NCI-H1092 (cell line): Measurements from ENCODE around the gene MIER2.
"Not testable (repeated sequence)": the region's sequence is repeated elsewhere in the genome, so short reads cannot be mapped to it uniquely, and the experiment has no call there.

Source experiments
- DNase-seq: peaks from one replicate; lab custom pipeline; 2025; lab: John Stamatoyannopoulos, UW

MIER2 gene

GRCh38 chr19:283395-283794, 61.2 kb downstream of the MIER2 start:
- no peak for DNase-seq

GRCh38 chr19:282501-282900, 62.1 kb downstream of the MIER2 start:
- no peak for DNase-seq

- DNase-seq: no peak
Observed at GRCh38 chr19:281992-282391, 62.6 kb downstream of the MIER2 start.

GRCh38 chr19:281156-281853, 63.3 kb downstream of the MIER2 start:
- DNase-seq: no peak

GRCh38 chr19:280541-281009, 64.0 kb downstream of the MIER2 start:
- DNase-seq: peak; percentile 80

- no peak for DNase-seq
Observed at GRCh38 chr19:279656-280055, 64.9 kb downstream of the MIER2 start.

- DNase-seq: no peak
Observed at GRCh38 chr19:279231-279630, 65.4 kb downstream of the MIER2 start.

- no peak for DNase-seq
Observed at GRCh38 chr19:277581-278165, 66.9 kb downstream of the MIER2 start.

- DNase-seq: no peak
Observed at GRCh38 chr19:277131-277530, 67.5 kb downstream of the MIER2 start.

- no peak for DNase-seq
Observed at GRCh38 chr19:275958-276646, 68.5 kb downstream of the MIER2 start.

- DNase-seq: no peak
Observed at GRCh38 chr19:275000-275399, 69.6 kb downstream of the MIER2 start.

- DNase-seq: no peak
Observed at GRCh38 chr19:273393-273792, 71.2 kb downstream of the MIER2 start.

GRCh38 chr19:271856-272255, 72.7 kb downstream of the MIER2 start:
- DNase-seq: no peak

GRCh38 chr19:270766-271318, 73.8 kb downstream of the MIER2 start:
- not testable (repeated sequence) for DNase-seq

- no peak for DNase-seq
Observed at GRCh38 chr19:269241-269640, 75.4 kb downstream of the MIER2 start.

- DNase-seq: no peak
Observed at GRCh38 chr19:262125-262524, 82.5 kb downstream of the MIER2 start.

GRCh38 chr19:256804-257203, 87.8 kb downstream of the MIER2 start:
- not testable (repeated sequence) for DNase-seq
